ENCODE results near the gene UGT2B10.
"Not testable (repeated sequence)": the region's sequence is repeated elsewhere in the genome, so short reads cannot be mapped to it uniquely, and the experiment has no call there.

UGT2B10 gene

DNA sequence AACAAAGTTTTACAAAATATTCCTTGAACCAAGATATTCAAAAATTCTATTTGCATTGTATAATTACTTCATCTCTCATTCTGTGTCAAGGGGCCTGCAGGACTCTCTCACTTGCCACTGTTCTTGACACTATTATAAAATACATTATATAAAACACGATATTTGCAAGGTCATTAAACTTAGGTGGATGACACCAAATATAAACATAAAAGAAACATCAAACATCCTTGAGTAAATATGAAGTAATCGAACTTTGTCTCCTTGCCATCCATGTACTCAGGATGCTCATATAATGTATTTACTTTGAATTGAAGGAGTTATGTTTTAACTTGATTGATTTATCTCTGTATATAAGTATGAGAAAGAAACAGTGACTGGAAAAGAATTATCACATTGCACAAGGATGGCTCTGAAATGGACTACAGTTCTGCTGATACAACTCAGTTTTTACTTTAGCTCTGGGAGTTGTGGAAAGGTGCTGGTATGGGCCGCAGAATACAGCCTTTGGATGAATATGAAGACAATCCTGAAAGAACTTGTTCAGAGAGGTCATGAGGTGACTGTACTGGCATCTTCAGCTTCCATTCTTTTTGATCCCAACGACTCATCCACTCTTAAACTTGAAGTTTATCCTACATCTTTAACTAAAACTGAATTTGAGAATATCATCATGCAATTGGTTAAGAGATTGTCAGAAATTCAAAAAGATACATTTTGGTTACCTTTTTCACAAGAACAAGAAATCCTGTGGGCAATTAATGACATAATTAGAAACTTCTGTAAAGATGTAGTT is at the start of gene UGT2B10:
UGT2B10 (plus strand) TSS at position 378 of the 793 bp plus-strand sequence; CDS start at position 404, 26 bp downstream.
- H3K36me3 ChIP-seq (ENCODE audit: insufficient read depth, low read length); H3K9me3 ChIP-seq (ENCODE audit: low read length); H3K4me1 ChIP-seq (ENCODE audit: insufficient read depth, low read length); H2AFZ ChIP-seq (ENCODE audit: low read depth, low read length); H3K4me3 ChIP-seq (ENCODE audit: low read length); H3K27me3 ChIP-seq (ENCODE audit: insufficient read depth, low read length): not testable (repeated sequence)

DNA sequence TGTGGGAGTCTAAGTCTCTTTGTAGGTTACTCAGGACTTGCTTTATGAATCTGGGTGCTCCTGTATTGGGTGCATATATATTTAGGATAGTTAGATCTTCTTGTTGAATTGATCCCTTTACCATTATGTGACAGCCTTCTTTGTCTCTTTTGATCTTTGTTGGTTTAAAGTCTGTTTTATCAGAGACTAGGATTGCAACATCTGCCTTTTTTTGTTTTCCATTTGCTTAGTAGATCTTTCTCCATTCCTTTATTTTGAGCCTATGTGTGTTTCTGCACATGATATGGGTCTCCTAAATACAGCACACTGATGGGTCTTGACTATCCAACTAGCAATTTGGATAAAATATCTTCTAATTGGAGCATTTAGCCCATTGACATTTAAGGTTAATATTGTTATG is 44.0 kb upstream of the UGT2B10 start:
- not testable (repeated sequence) for H3K4me1 ChIP-seq (ENCODE audit: insufficient read depth, low read length); H2AFZ ChIP-seq (ENCODE audit: low read depth, low read length); H3K9me3 ChIP-seq (ENCODE audit: low read length); H3K27me3 ChIP-seq (ENCODE audit: insufficient read depth, low read length); H3K4me3 ChIP-seq (ENCODE audit: low read length); H3K36me3 ChIP-seq (ENCODE audit: insufficient read depth, low read length)

DNA sequence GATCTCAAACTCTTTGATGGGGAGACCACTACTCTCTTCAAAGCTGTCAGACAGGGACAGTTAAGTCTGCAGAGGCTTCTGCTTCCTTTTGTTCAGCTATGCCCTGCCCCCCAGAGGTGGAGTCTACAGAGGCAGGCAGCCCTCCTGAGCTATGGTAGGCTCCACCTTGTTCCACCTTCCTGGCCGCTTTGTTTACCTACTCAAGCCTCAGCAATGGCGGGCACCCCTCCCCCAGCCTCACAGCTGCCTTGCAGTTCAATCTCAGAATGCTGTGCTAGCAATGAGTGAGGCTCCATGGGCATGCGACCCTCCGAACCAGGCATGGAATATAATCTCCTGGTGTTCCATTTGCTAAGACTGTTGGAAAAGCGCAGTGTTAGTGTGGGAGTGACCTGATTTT is 42.1 kb upstream of the UGT2B10 start:
- H3K4me3 ChIP-seq (ENCODE audit: low read length): no peak overlapping the region
- H3K4me1 ChIP-seq (ENCODE audit: insufficient read depth, low read length): no peaks in the 10 kb centered on the region
- no peaks in the 10 kb centered on the region for H3K9me3 ChIP-seq (ENCODE audit: low read length)
- H2AFZ ChIP-seq (ENCODE audit: low read depth, low read length): no peak overlapping the region
- no peaks in the 10 kb centered on the region for H3K27me3 ChIP-seq (ENCODE audit: insufficient read depth, low read length)
- H3K36me3 ChIP-seq (ENCODE audit: insufficient read depth, low read length): no peaks in the 10 kb centered on the region

DNA sequence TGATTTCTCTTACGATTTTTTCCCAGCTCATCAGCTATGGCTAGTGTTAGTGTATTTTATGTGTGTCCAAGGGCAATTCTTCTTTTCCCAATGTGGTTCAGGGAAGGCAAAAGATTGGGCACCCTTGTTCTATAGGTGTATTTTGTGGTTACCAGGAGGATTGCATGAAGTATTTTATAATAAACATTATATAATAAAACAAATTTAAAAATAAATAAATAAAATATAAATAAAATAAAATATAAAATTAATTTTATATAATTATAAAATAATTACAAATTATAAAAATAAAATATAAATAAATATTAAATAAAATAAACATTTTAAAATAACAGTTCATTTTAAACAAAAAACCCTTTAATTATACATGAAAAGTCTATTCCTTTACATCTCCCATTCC is 35.6 kb upstream of the UGT2B10 start:
- Histone ChIP-seq H2AFZ (ENCODE audit: low read depth, low read length) (no peak overlapping the region), H3K4me3 (ENCODE audit: low read length) (no peak overlapping the region), H3K4me1 (ENCODE audit: insufficient read depth, low read length) (no peaks in the 10 kb centered on the region), H3K9me3 (ENCODE audit: low read length) (no peaks in the 10 kb centered on the region), H3K27me3 (ENCODE audit: insufficient read depth, low read length) (no peaks in the 10 kb centered on the region), H3K36me3 (ENCODE audit: insufficient read depth, low read length) (no peaks in the 10 kb centered on the region)

DNA sequence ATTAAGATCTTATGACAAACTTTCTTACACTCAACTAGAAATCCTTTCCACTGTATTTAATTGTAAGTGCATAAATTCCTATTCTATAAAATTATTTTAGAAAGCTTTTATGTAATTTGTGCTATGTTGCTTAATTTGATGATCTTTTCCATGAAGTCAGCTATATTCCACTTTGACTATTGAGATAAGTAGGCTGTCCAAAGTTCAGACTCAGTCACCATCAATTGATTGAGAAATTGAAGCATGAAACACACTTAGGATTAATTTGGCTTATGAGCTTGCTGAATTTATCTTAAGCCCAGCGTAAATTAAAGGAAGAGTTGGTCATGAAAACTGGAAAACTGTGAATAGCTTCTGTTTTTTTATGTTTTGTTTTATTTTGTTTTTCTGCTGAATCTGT is 18.7 kb upstream of the UGT2B10 start:
- Histone ChIP-seq H3K36me3 (ENCODE audit: insufficient read depth, low read length) (no peaks in the 10 kb centered on the region), H3K27me3 (ENCODE audit: insufficient read depth, low read length) (no peaks in the 10 kb centered on the region), H3K9me3 (ENCODE audit: low read length) (no peaks in the 10 kb centered on the region), H3K4me3 (ENCODE audit: low read length) (no peak overlapping the region), H3K4me1 (ENCODE audit: insufficient read depth, low read length) (no peaks in the 10 kb centered on the region), H2AFZ (ENCODE audit: low read depth, low read length) (no peak overlapping the region)

DNA sequence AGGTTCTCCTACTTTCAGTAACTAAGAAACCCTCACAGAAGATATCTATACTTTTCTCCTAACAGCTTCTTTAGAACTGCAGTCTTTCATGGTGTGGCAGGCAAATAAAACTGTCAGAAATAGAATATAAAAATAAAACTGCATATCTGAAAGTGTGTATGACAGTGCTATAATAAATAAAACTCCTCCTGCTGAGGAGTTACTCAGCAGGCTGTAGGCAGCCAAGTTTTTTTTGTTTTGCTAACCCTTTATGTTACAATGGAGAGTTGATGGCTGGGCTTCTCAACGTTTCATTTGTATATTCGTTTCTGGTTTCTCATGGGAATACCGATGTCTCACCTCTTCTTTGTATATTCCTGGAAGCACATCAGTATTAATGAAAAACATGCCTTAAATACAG is 18.2 kb upstream of the UGT2B10 start:
- no peak overlapping the region for H3K4me3 ChIP-seq (ENCODE audit: low read length)
- H3K4me1 ChIP-seq (ENCODE audit: insufficient read depth, low read length): no peaks in the 10 kb centered on the region
- no peaks in the 10 kb centered on the region for H3K36me3 ChIP-seq (ENCODE audit: insufficient read depth, low read length)
- H2AFZ ChIP-seq (ENCODE audit: low read depth, low read length): no peak overlapping the region
- no peaks in the 10 kb centered on the region for H3K9me3 ChIP-seq (ENCODE audit: low read length)
- no peaks in the 10 kb centered on the region for H3K27me3 ChIP-seq (ENCODE audit: insufficient read depth, low read length)

DNA sequence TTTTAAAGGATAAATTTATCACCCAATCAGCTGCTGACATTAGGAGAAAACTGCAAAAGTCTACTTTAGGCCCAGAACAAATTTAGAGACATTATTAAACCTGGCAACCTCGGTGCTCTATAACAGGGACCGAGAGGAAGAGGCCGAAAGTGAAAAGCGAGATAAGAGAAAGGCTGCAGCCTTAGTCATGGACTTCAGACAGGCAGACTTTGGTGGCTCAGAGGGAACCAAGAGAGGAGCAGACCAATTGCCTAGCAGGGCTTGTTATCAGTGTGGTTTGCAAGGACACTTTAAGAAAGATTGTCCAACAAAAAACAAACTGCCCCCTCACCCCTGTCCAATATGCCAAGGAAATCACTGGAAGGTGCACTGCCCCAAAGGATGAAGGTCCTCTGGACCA is 12.8 kb upstream of the UGT2B10 start:
- Histone ChIP-seq H3K4me1 (ENCODE audit: insufficient read depth, low read length) (no peaks in the 10 kb centered on the region), H2AFZ (ENCODE audit: low read depth, low read length) (no peak overlapping the region), H3K27me3 (ENCODE audit: insufficient read depth, low read length) (no peaks in the 10 kb centered on the region), H3K36me3 (ENCODE audit: insufficient read depth, low read length) (no peaks in the 10 kb centered on the region), H3K9me3 (ENCODE audit: low read length) (peaks cover 3% of the 10 kb centered on the region), H3K4me3 (ENCODE audit: low read length) (no peak overlapping the region)

DNA sequence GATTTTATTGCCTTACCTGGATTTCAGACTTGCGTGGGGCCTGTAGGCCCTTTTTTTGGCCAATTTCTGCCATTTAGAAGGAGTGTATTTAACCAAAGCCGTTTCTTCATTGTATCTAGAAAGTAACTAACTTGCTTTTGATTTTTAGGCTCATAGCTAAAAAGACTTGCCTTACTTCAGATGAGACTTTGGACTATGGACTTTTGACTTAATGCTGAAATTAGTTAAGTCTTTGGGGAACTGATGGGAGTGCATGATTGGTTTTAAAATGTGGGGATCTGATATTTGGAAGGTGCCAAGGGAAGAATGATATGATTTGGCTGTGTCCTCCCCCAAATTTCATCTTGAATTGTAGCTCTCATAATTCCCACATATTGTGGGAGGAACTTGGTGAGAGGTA is 7.7 kb upstream of the UGT2B10 start:
- no peak overlapping the region for H2AFZ ChIP-seq (ENCODE audit: low read depth, low read length)
- H3K36me3 ChIP-seq (ENCODE audit: insufficient read depth, low read length): no peaks in the 10 kb centered on the region
- H3K4me1 ChIP-seq (ENCODE audit: insufficient read depth, low read length): no peaks in the 10 kb centered on the region
- H3K4me3 ChIP-seq (ENCODE audit: low read length): no peak overlapping the region
- H3K9me3 ChIP-seq (ENCODE audit: low read length): peaks cover 3% of the 10 kb centered on the region
- no peaks in the 10 kb centered on the region for H3K27me3 ChIP-seq (ENCODE audit: insufficient read depth, low read length)

DNA sequence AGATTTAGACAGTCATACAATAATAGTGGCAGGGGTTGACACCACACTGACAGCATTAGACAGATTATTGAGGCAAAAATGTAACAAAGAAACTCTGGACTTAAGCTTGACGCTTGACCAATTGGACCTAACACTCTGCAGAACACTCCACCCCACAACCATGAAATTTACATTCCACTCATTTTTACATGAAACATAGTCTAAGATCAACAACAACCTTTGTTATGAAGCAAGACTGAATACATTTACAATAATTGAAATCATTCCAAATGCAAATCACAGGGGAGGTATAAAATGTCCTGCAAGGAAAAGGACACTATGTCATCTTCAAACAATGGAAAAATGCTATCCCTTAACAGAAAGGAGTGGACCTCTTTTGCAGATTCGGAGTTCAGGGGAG is 4.9 kb upstream of the UGT2B10 start:
- Histone ChIP-seq H2AFZ (ENCODE audit: low read depth, low read length) (no peak overlapping the region), H3K4me1 (ENCODE audit: insufficient read depth, low read length) (no peaks in the 10 kb centered on the region), H3K36me3 (ENCODE audit: insufficient read depth, low read length) (no peaks in the 10 kb centered on the region)

DNA sequence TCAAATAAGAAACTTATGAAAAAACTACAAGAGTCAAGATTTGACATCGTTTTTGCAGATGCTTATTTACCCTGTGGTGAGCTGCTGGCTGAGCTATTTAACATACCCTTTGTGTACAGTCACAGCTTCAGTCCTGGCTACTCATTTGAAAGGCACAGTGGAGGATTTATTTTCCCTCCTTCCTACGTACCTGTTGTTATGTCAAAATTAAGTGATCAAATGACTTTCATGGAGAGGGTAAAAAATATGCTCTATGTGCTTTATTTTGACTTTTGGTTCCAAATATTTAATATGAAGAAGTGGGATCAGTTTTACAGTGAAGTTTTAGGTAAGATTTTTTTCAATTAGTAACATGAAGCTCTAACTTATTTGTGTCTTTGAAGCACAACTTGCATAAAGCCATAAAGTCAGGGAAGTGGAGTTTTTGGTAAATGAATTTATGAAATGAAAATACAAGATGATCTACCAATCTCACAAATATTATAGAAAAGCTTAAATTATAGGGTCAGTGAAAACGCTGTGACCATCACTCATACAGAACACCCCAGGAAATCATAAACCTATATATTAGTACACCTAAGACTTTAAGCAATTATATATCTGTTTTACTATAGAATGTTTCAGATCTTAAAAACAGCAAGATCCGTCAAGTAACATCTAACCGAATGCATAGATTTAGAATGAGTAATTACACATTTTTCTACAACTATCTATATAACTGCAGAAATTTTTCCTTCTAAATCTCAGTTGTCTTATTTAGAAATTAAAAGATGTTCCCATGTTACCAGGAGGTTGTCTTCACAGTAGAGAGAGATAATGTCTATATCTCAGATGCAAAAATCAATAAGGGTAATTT is 844 bp downstream of the UGT2B10 start:
- not testable (repeated sequence) for H3K4me1 ChIP-seq (ENCODE audit: insufficient read depth, low read length); H3K27me3 ChIP-seq (ENCODE audit: insufficient read depth, low read length); H2AFZ ChIP-seq (ENCODE audit: low read depth, low read length); H3K4me3 ChIP-seq (ENCODE audit: low read length); H3K9me3 ChIP-seq (ENCODE audit: low read length); H3K36me3 ChIP-seq (ENCODE audit: insufficient read depth, low read length)

More for the DNA sequence above, 4.9 kb upstream of the UGT2B10 start:
- H3K4me3 ChIP-seq (ENCODE audit: low read length): no peak overlapping the region
- H3K27me3 ChIP-seq (ENCODE audit: insufficient read depth, low read length): no peaks in the 10 kb centered on the region
- peaks cover 3% of the 10 kb centered on the region for H3K9me3 ChIP-seq (ENCODE audit: low read length)

DNA sequence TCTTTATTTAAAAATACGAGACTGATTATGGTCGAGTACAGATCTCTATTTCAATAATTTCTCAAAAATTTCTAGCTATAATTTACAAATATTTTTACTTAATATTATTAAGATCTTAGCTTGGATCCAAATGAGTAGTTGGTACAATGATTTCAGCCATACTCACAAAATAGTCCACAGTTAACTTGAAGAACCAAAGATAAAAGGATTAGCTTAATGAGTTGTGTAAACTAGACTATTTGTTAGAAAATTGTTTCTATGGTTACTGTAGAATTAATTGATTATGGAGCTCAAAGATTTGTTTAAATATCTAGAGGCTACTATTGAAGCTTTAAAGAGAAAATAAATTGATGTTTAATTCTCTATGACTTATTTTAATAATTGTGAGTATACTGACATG is 1.6 kb downstream of the UGT2B10 start:
- H2AFZ ChIP-seq (ENCODE audit: low read depth, low read length): no peak overlapping the region
- H3K27me3 ChIP-seq (ENCODE audit: insufficient read depth, low read length): no peaks in the 10 kb centered on the region
- no peak overlapping the region for H3K4me3 ChIP-seq (ENCODE audit: low read length)
- no peaks in the 10 kb centered on the region for H3K4me1 ChIP-seq (ENCODE audit: insufficient read depth, low read length)
- no peaks in the 10 kb centered on the region for H3K36me3 ChIP-seq (ENCODE audit: insufficient read depth, low read length)
- H3K9me3 ChIP-seq (ENCODE audit: low read length): no peaks in the 10 kb centered on the region

DNA sequence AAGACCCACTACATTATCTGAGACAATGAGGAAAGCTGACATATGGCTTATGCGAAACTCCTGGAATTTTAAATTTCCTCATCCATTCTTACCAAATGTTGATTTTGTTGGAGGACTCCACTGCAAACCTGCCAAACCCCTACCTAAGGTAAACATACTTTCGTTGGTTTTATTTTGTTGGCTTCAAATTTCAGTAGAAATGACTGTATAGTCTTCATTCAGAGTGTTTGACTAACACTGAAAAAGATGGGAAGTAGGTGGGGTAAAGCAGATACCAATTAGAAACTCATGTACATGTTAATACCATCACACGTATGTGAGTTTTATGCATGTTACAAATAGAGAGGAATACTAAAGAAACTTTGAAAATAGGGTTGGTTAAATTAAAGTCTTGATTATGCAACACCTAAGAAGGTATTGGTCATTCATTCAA is 2.3 kb downstream of the UGT2B10 start:
- H3K9me3 ChIP-seq (ENCODE audit: low read length); H3K4me1 ChIP-seq (ENCODE audit: insufficient read depth, low read length); H3K36me3 ChIP-seq (ENCODE audit: insufficient read depth, low read length); H3K27me3 ChIP-seq (ENCODE audit: insufficient read depth, low read length); H3K4me3 ChIP-seq (ENCODE audit: low read length); H2AFZ ChIP-seq (ENCODE audit: low read depth, low read length): not testable (repeated sequence)

DNA sequence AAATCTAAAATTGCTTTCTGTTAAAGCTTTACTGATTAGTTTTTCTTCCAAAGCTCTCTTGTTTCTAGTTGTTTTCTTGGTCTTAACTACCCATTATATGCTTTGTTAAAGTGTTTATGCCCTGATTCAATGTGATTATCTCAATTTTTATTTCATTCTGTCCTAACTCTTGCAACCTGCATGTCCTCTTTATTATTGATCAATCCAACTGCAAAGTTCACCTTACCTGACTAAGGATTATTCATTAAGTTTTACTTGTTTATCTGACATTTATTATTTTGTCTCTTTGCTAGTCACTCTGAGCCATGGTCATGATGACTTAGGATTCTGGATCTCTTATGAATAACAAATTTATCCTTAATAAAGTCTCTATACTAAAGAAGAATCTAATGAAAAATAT is 15.8 kb downstream of the UGT2B10 start:
- Histone ChIP-seq H2AFZ (ENCODE audit: low read depth, low read length) (no peak overlapping the region), H3K9me3 (ENCODE audit: low read length) (no peaks in the 10 kb centered on the region), H3K4me3 (ENCODE audit: low read length) (no peak overlapping the region), H3K36me3 (ENCODE audit: insufficient read depth, low read length) (no peaks in the 10 kb centered on the region), H3K4me1 (ENCODE audit: insufficient read depth, low read length) (no peaks in the 10 kb centered on the region), H3K27me3 (ENCODE audit: insufficient read depth, low read length) (no peaks in the 10 kb centered on the region)

All from neuron (in vitro differentiated cells).